NCI-H2029 (cell line): Measurements from ENCODE around the gene EEIG1.
A peak's percentile ranks its signal among the peaks of the same experiment; 100 is the strongest.
"Not testable (repeated sequence)": the region's sequence is repeated elsewhere in the genome, so short reads cannot be mapped to it uniquely, and the experiment has no call there.

ENCODE experiments used
- DNase-seq: peaks from one replicate; lab custom pipeline; 2025; lab: John Stamatoyannopoulos, UW

EEIG1 gene

GRCh38 chr9:127980706-127981558 is at the start of gene EEIG1:
TSS of gene EEIG1 (minus strand) at chr9:127980989. CDS start at chr9:127980137, 852 bp downstream.
- peak; percentile 89 for DNase-seq

- DNase-seq: no peak
These were observed 46.9 kb upstream of the EEIG1 start for GRCh38 chr9:128027705-128028104.

- no peak for DNase-seq
These were observed 46.2 kb upstream of the EEIG1 start for GRCh38 chr9:128026773-128027541.

- no peak for DNase-seq
These were observed 45.5 kb upstream of the EEIG1 start for GRCh38 chr9:128026255-128026772.

GRCh38 chr9:128025736-128026135 is 44.9 kb upstream of the EEIG1 start:
- no peak for DNase-seq

GRCh38 chr9:128024761-128025308 is 44.0 kb upstream of the EEIG1 start:
- no peak for DNase-seq

- not testable (repeated sequence) for DNase-seq
These were observed 42.9 kb upstream of the EEIG1 start for GRCh38 chr9:128023671-128024070.

- DNase-seq: no peak
These were observed 42.1 kb upstream of the EEIG1 start for GRCh38 chr9:128022886-128023285.

- no peak for DNase-seq
These were observed 40.3 kb upstream of the EEIG1 start for GRCh38 chr9:128021098-128021497.

GRCh38 chr9:128020692-128021091 is 39.9 kb upstream of the EEIG1 start:
- DNase-seq: no peak

- DNase-seq: no peak
These were observed 34.9 kb upstream of the EEIG1 start for GRCh38 chr9:128015696-128016095.

- DNase-seq: no peak
These were observed 30.5 kb upstream of the EEIG1 start for GRCh38 chr9:128011071-128011817.

- no peak for DNase-seq
These were observed 28.9 kb upstream of the EEIG1 start for GRCh38 chr9:128009639-128010038.

- no peak for DNase-seq
These were observed 27.4 kb upstream of the EEIG1 start for GRCh38 chr9:128008171-128008570.

GRCh38 chr9:128007566-128008138 is 26.9 kb upstream of the EEIG1 start:
- peak; percentile 93 for DNase-seq

GRCh38 chr9:128006332-128006996 is 25.7 kb upstream of the EEIG1 start:
- no peak for DNase-seq

- DNase-seq: peak; percentile 66
These were observed 25.1 kb upstream of the EEIG1 start for GRCh38 chr9:128005923-128006322.

- DNase-seq: no peak
These were observed 23.3 kb upstream of the EEIG1 start for GRCh38 chr9:128003966-128004604.

- no peak for DNase-seq
These were observed 22.2 kb upstream of the EEIG1 start for GRCh38 chr9:128002959-128003358.

- no peak for DNase-seq
These were observed 21.1 kb upstream of the EEIG1 start for GRCh38 chr9:128001779-128002298.
